ENCODE data around the gene MOB3B.
A peak's percentile ranks its signal among the peaks of the same experiment; 100 is the strongest.

Gene MOB3B

GRCh38 chr9:27523141-27523540 is 6.5 kb downstream of the MOB3B start:
- no peak overlapping the region for H3K27ac ChIP-seq
- in situ Hi-C loops (cut with HindIII; ENCODE audit: low pct_ligation_motif_present, low sequenced_read_pairs): loop anchor here (25.0 kb wide), 1 partner anchor 186 kb away; no protein-coding TSS in a partner anchor
- no peaks in the 10 kb centered on the region for H3K36me3 ChIP-seq (replicated peaks)
- H3K4me3 ChIP-seq (ENCODE audit: low read depth, low read length): no peak overlapping the region
- no peak for TF ChIP-seq CTCF (IDR thresholded peaks at IDR 0.05; ENCODE audit: low read depth, low read length, missing control alignments)
- no peaks in the 10 kb centered on the region for H3K27me3 ChIP-seq (replicated peaks)
- DNase-seq: no peak

- DNase-seq: no peak
- H3K36me3 ChIP-seq (replicated peaks): no peaks in the 10 kb centered on the region
- no peak for TF ChIP-seq CTCF (IDR thresholded peaks at IDR 0.05; ENCODE audit: low read depth, low read length, missing control alignments)
- in situ Hi-C loops (cut with HindIII; ENCODE audit: low pct_ligation_motif_present, low sequenced_read_pairs): loop anchor here (25.0 kb wide), 1 partner anchor 184 kb away; no protein-coding TSS in a partner anchor
- H3K4me3 ChIP-seq (ENCODE audit: low read depth, low read length): no peak overlapping the region
- H3K27ac ChIP-seq: no peak overlapping the region
- no peaks in the 10 kb centered on the region for H3K27me3 ChIP-seq (replicated peaks)
Observed at GRCh38 chr9:27520986-27521385, 8.6 kb downstream of the MOB3B start.

GRCh38 chr9:27519466-27520465 is 9.8 kb downstream of the MOB3B start:
- H3K27ac ChIP-seq: peak overlapping the region; percentile 46
- TF ChIP-seq CTCF (IDR thresholded peaks at IDR 0.05; ENCODE audit: low read depth, low read length, missing control alignments): no peak
- no peaks in the 10 kb centered on the region for H3K27me3 ChIP-seq (replicated peaks)
- no peaks in the 10 kb centered on the region for H3K36me3 ChIP-seq (replicated peaks)
- in situ Hi-C loops (cut with HindIII; ENCODE audit: low pct_ligation_motif_present, low sequenced_read_pairs): loop anchor here (25.0 kb wide), 1 partner anchor 182 kb away; no protein-coding TSS in a partner anchor
- peak; percentile 59 for DNase-seq
- no peak overlapping the region for H3K4me3 ChIP-seq (ENCODE audit: low read depth, low read length)

- Histone ChIP-seq H3K36me3 (replicated peaks) (no peaks in the 10 kb centered on the region), H3K27ac (no peak overlapping the region), H3K27me3 (replicated peaks) (no peaks in the 10 kb centered on the region), H3K4me3 (ENCODE audit: low read depth, low read length) (no peak overlapping the region)
- in situ Hi-C loops (cut with HindIII; ENCODE audit: low pct_ligation_motif_present, low sequenced_read_pairs): loop anchor here (25.0 kb wide), 1 partner anchor 182 kb away; no protein-coding TSS in a partner anchor
- DNase-seq: no peak
- no peak for TF ChIP-seq CTCF (IDR thresholded peaks at IDR 0.05; ENCODE audit: low read depth, low read length, missing control alignments)
Observed at GRCh38 chr9:27518809-27519208, 10.8 kb downstream of the MOB3B start.

- Histone ChIP-seq H3K27ac (no peak overlapping the region), H3K36me3 (replicated peaks) (no peaks in the 10 kb centered on the region), H3K27me3 (replicated peaks) (no peaks in the 10 kb centered on the region), H3K4me3 (ENCODE audit: low read depth, low read length) (no peak overlapping the region)
- TF ChIP-seq CTCF (IDR thresholded peaks at IDR 0.05; ENCODE audit: low read depth, low read length, missing control alignments): no peak
- in situ Hi-C loops (cut with HindIII; ENCODE audit: low pct_ligation_motif_present, low sequenced_read_pairs): loop anchor here (25.0 kb wide), 1 partner anchor 181 kb away; no protein-coding TSS in a partner anchor
- no peak for DNase-seq
Observed at GRCh38 chr9:27518006-27518405, 11.6 kb downstream of the MOB3B start.

Data from brain microvascular endothelial cell (primary cell).